RWPE2 (cell line): Measurements from ENCODE around the gene ARL6IP5.

Experiments
- ATAC-seq: fragments of 200-7000 bp; cut with Tn5 transposase; 3 replicates; pipeline ENCODE4 v1.9.1; 2021; ENCODE audit warnings: low read depth
- DNase-seq: peaks from one replicate; pipeline ENCODE4 v3.0.0-alpha.2; 2020; ENCODE audit warnings: low spot score
- H3K27ac ChIP-seq: fragments of 450-650 bp; 2 replicates; pipeline ENCODE4 v1.5.1; 2017; ENCODE audit warnings: mild to moderate bottlenecking; ENCODE audit not compliant: poor library complexity, severe bottlenecking
- H3K27me3 ChIP-seq: fragments of 250-450 bp; sonication (Bioruptor Pico); 2 replicates; pipeline ENCODE4 v1.5.1; 2021; ENCODE audit warnings: mild to moderate bottlenecking, moderate library complexity; ENCODE audit not compliant: insufficient read depth, poor library complexity, severe bottlenecking
- H3K36me3 ChIP-seq: fragments of 250-450 bp; sonication (Bioruptor Pico); 2 replicates; pipeline ENCODE4 v1.5.1; 2020; ENCODE audit warnings: low read depth, mild to moderate bottlenecking, moderate library complexity
- H3K4me1 ChIP-seq: fragments of 250-450 bp; sonication (Bioruptor Pico); 2 replicates; pipeline ENCODE4 v1.5.1; 2021; ENCODE audit warnings: mild to moderate bottlenecking, moderate library complexity; ENCODE audit not compliant: insufficient read depth, poor library complexity, severe bottlenecking
- H3K4me3 ChIP-seq: fragments of 250-450 bp; sonication (Bioruptor Pico); 2 replicates; pipeline ENCODE4 v1.5.1; 2021; ENCODE audit warnings: mild to moderate bottlenecking, moderate library complexity; ENCODE audit not compliant: severe bottlenecking
- H3K9me3 ChIP-seq: fragments of 250-450 bp; sonication (Bioruptor Pico); 2 replicates; pipeline ENCODE4 v1.5.1; 2021; ENCODE audit warnings: mild to moderate bottlenecking, moderate library complexity; ENCODE audit not compliant: severe bottlenecking
- CTCF ChIP-seq: fragments of 450-650 bp; IDR thresholded peaks from one replicate; pipeline ENCODE4 v1.5.1; 2017; ENCODE audit warnings: mild to moderate bottlenecking, moderate library complexity; ENCODE audit not compliant: poor library complexity, severe bottlenecking

Gene ARL6IP5

GRCh38 chr3:69085168-69085832 is 563 bp downstream of the ARL6IP5 start:
- ATAC-seq (no peak), DNase-seq (no peak)
- peaks cover 71% of the 10 kb centered on the region for H3K4me1 ChIP-seq
- H3K27ac ChIP-seq, result peak overlapping the region; percentile 94
- H3K4me3 ChIP-seq, result peak overlapping the region; percentile 67
- peaks cover 22% of the 10 kb centered on the region for H3K36me3 ChIP-seq
- H3K27me3 ChIP-seq, result no peaks in the 10 kb centered on the region
- no peaks in the 10 kb centered on the region for H3K9me3 ChIP-seq
- no peak for TF ChIP-seq CTCF

- no peaks in the 10 kb centered on the region for H3K27me3 ChIP-seq
- H3K4me1 ChIP-seq, result peaks cover 73% of the 10 kb centered on the region
- peaks cover 30% of the 10 kb centered on the region for H3K36me3 ChIP-seq
Observed at GRCh38 chr3:69085833-69086722, 1.3 kb downstream of the ARL6IP5 start.

GRCh38 chr3:69087030-69087791 is 2.5 kb downstream of the ARL6IP5 start:
- ATAC-seq (no peak), DNase-seq (no peak)
- peak overlapping the region; percentile 67 for H3K4me3 ChIP-seq
- peak overlapping the region; percentile 94 for H3K27ac ChIP-seq
- no peak for TF ChIP-seq CTCF
- peaks cover 31% of the 10 kb centered on the region for H3K36me3 ChIP-seq
- no peaks in the 10 kb centered on the region for H3K9me3 ChIP-seq
- H3K4me1 ChIP-seq, result peaks cover 70% of the 10 kb centered on the region
- no peaks in the 10 kb centered on the region for H3K27me3 ChIP-seq

More at GRCh38 chr3:69085833-69086722, 1.3 kb downstream of the ARL6IP5 start:
- DNase-seq, result peak; percentile 97
- H3K4me3 ChIP-seq, result peak overlapping the region; percentile 67
- no peak for TF ChIP-seq CTCF
- no peaks in the 10 kb centered on the region for H3K9me3 ChIP-seq
- ATAC-seq, result peak; percentile 68
- H3K27ac ChIP-seq, result peak overlapping the region; percentile 94

GRCh38 chr3:69088063-69088462 is 3.3 kb downstream of the ARL6IP5 start:
- no peak for TF ChIP-seq CTCF
- Histone ChIP-seq H3K9me3 (no peaks in the 10 kb centered on the region), H3K36me3 (peaks cover 36% of the 10 kb centered on the region), H3K27ac (peak overlapping the region; percentile 94), H3K4me3 (no peak overlapping the region), H3K4me1 (peaks cover 62% of the 10 kb centered on the region), H3K27me3 (no peaks in the 10 kb centered on the region)
- DNase-seq (no peak), ATAC-seq (no peak)
